NCI-H526 treated with DMSO at 0.1 percent for 48 hours (cell line): ENCODE results near the gene GMEB1.
"Not testable (repeated sequence)": the region's sequence is repeated elsewhere in the genome, so short reads cannot be mapped to it uniquely, and the experiment has no call there.

Experiments used
- DNase-seq: peaks from one replicate; lab custom pipeline; 2025; lab: John Stamatoyannopoulos, UW

Gene GMEB1

DNA sequence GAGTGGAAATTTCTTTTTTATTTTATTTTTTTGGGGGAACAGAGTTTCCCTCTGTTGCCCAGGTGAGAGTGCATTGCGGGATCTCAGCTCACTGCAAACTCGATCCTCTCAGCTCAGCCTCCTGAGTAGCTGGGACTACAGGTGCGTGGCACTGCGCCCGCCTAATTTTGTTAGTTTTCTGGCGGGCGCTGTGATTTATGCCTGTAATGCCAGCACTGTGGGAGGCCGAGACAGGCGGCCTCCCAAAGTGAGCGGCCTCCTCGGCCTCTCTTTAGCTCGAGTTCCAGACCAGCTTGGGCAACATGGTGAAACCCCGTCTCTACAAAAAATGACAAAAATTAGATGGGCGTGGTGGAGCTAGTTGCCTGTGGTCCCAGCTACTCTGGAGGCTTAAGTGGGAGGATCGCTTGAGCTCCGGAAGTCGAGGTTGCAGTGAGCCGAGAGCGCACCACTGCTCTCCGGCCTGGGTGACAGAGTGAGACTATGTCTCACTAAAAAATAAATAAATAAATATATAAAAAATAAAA, 2.7 kb downstream of the GMEB1 start:
- DNase-seq: no peak

- not testable (repeated sequence) for DNase-seq
Observed at GRCh38 chr1:28672971-28673370, 4.4 kb downstream of the GMEB1 start.

GRCh38 chr1:28675924-28676257, 7.3 kb downstream of the GMEB1 start:
- no peak for DNase-seq

- no peak for DNase-seq
Observed at GRCh38 chr1:28680151-28680550, 11.6 kb downstream of the GMEB1 start.

DNA sequence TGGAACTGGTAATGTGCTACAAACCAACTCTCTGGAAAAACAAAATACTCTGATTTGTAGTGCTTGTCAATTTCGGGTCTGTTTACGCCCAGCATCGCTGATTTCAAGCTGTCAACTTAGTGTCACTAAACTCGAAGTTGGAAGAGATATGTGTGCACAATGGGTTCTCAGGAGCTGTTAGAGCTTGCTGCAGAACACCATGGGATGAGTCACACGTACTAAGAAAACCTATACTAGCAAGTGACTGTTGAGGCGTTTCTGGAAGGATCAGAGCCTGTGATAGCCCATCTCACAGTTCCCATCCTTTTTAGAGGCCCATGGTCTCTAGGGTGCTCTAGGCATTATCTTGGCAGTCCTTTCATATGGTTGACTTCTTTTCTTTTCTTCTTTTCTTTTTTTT, 14.3 kb downstream of the GMEB1 start:
- DNase-seq: no peak

GRCh38 chr1:28684937-28685336, 16.4 kb downstream of the GMEB1 start:
- no peak for DNase-seq

DNA sequence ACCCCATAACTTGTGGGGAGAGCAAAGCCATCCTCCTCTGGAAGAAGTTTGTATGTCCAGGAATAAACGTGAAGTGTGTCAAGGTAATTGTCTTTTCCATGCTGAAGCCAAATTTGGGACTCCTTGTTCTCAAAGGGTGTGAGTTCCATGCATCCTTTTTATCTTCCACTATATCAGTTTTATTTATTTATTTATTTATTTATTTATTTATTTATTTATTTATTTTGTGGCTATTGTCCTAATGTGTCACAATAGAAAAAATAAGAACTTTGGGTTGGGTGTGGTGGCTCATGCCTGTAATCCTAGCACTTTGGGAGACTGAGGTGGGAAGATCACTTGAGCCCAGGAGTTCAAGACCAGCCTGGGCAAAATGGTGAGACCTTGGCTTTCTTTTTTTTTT, 23.0 kb downstream of the GMEB1 start:
- DNase-seq: not testable (repeated sequence)

GRCh38 chr1:28703629-28704028, 35.0 kb downstream of the GMEB1 start:
- no peak for DNase-seq

GRCh38 chr1:28716336-28716735, 47.8 kb downstream of the GMEB1 start:
- no peak for DNase-seq

DNA sequence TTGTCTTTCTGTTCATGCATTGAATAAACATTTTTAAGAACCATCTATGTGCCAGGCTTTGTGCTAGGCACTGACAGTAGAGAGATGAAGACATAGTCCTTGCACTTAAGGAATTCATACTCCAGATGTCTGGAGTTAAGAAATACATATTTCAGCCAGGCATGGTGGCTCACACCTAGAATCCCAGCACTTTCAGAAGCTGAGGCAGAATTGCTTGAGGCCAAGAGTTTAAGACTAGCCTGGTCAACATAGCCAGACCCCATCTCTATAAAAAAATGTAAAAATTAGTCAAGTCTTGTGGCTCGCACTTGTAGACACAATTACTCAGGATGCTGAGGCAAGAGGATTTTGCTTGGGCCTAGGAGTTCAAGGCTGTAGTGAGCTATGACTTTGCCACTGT, 49.6 kb downstream of the GMEB1 start:
- no peak for DNase-seq

DNA sequence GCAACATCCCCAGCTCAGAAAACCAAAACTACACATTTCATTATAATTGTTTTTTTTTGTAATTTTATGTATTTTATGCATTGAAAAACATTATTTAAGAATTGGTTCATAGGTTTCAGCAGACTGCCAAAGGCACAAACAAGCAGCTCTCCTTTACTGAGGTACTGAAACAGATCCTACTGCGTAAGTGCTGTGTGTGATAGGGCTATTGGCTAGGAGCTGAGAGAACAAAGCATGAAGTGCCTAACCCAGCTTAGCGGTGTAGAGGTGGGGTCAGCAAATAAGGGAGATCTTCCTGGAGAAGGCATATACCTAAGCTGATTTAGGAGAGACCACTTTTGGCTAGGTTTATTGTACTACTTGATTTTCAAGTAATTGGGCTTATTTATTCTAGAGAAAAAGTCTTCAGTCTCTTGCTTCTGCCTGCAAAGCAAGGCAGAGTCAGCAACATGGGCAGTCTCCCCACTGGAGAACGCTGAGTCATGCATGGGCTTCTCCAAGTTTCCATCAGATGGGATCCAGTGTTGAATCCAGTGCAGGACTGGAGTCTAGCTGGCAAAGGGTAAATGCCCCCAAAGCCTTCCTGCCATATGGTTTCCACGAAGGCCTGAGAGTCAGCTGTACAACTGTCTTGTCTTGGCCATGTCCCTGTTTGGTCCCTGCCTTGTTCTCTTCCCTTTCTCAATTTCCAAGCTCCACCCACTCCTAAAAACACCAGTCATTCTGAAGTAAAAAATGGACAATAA, 50.2 kb downstream of the GMEB1 start:
- no peak for DNase-seq

DNA sequence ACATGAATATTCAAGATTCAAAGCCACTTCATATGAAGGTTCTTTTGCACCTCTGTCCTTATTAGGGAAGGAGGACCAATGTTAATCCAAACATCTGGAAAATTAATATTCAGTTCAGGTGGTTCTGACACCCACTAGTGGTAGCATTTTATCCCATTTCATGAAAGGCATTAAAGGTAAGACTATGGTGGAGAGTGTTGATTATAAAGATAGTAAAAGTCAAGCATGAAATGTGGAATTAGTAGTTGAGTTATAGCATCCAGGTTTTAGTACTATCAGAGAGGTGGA, 50.7 kb downstream of the GMEB1 start:
- DNase-seq: no peak

DNA sequence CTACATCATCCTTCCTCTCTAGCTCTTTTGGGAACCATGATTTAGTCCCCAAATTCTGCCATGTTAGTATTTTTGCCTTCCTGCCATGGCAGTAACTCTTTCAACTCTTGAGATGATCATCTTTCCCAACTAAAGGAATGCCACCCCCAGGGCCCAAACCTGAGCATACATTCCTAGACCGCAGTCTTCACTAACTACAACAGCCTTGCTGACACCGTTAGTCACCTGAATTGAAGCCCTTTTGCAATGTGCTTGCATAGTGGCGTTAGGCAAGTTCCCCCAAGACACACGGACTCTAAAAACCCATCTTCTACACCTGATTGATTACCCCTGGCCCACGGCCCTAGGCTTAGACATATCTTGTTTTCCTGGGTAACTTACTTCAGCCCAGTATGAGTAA, 51.8 kb downstream of the GMEB1 start:
- no peak for DNase-seq

DNA sequence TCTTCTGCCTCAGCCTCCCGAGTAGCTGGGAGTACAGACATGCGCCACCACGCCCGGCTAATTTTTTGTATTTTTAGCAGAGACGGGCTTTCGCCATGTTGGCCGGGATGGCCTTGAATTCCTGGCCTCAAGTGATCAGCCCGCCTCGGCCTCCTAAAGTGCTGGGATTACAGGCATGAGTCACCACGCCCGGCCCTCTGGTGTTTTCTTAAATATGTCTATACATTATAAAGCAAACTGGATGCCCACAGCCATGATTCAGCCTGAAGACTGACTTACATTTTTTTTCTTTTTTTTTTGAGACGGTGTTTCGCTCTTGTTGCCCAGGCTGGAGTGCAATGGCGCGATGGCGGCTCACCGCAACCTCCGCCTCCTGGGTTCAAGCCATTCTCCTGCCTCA, 53.3 kb downstream of the GMEB1 start:
- DNase-seq: not testable (repeated sequence)

DNA sequence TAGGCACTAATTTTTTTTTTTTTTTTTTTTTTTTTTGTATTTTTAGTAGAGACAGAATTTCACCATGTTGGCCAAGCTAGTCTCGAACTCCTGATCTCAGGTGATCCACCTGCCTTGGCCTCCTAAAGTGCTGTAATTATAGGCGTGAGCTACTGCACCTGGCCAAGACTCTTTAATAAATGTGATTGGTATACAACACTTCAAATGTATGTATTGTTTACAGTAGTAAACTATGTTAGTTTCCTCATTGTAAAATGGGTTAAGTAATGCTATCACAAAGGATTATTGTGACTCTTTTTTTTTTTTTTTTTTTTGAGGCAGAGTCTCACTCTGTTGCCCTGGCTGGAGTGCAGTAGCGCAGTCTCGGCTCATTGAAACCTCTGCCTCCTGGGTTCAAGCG, 56.8 kb downstream of the GMEB1 start:
- DNase-seq: not testable (repeated sequence)

- no peak for DNase-seq
Observed at GRCh38 chr1:28735961-28736449, 67.4 kb downstream of the GMEB1 start.

- DNase-seq: peak; percentile 95
Observed at GRCh38 chr1:28736450-28737306, 68.1 kb downstream of the GMEB1 start, which contains the start of gene YTHDF2. Gene YTHDF2 (plus strand): TSS chr1:28736940. CDS start chr1:28737121, 181 bp downstream.

DNA sequence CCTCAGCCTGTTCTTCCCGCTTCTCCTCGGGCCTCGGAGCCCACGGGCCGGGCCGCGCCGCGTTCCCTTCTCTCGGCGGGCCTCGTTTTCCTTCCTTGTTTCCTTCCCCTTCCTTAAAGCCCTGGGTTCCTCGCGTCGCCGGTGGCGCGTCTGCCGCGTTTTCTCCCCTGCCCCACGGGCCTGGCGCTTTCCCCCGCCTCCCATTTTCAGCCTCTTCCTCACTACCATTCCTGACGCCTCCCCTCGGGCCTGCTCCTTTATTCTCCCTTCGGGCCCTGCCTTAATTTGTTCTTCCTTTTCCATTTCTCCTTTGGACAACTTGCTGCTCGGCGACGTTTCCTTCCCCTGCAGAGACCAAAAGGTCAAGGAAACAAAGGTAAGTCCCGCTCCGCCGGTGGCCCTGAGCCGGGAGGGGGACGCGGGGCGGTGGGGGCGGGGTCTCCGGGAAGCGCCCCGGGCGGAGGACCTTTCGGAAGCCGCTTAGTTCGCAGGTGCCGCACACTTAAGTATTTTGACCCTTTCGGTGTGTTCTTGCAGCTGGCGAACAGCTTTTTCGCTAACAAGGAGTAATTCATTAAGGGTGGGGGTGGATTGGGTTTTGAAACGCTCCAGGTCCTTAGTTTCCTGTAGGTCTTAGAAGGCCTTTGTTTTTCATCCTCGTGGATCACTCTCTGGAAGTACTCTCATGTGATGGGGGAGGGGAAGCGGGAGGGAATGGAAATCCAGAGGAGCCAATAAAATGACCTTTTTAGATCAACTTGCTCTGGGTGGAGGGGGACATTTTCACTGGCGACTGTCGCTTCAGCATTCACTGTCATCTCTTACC, 68.9 kb downstream of the GMEB1 start:
- peak; percentile 50 for DNase-seq

- no peak for DNase-seq
Observed at GRCh38 chr1:28740118-28740517, 71.5 kb downstream of the GMEB1 start.

GRCh38 chr1:28744184-28744583, 75.6 kb downstream of the GMEB1 start:
- DNase-seq: no peak

GRCh38 chr1:28745653-28746173, 77.1 kb downstream of the GMEB1 start:
- no peak for DNase-seq

DNA sequence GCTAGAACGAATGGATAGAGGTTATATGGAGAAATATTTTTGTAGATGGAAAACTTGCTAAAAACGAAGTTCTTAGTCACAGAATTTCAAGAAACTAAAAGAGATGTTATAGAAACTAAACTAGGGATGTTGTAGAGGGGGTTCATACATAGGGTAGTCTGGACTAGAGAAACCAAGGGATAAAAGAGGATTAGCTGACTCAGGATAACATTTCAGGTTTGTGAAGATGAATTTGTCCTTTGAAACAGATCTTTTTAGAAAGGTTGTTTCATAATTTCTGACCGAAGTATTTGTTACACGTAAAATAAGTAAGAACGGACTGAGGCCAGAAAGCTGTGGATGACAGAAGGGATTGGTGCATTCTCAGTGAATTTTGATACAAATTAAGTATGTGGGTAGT, 81.7 kb downstream of the GMEB1 start:
- no peak for DNase-seq
